SK-N-SH (cell line): ENCODE results near the gene PYCARD. TPM values are rescaled to one million over a fixed set of nuclear protein-coding genes. Genes with fewer than 3 reads are reported as not detected.
A peak's percentile ranks its signal among the peaks of the same experiment; 100 is the strongest.

Experiments used
- CTCF ChIA-PET: fragments of 300-600, 350-600 bp; formaldehyde crosslinking; extraction: SDS; loops from one replicate; lab custom pipeline; 2021; lab: Yijun Ruan, JAX
- POLR2A ChIA-PET: fragments of 350-600 bp; sonication (Branson Sonifier 250); formaldehyde crosslinking; extraction: SDS; loops from one replicate; lab custom pipeline; 2020; ENCODE audit warnings: antibody characterized with exemption, inconsistent platforms; lab: Yijun Ruan, JAX
- DNase-seq: peaks from one replicate; pipeline ENCODE4 v3.0.0; 2012
- H2AFZ ChIP-seq: fragments of 200-600 bp; sonication (generic); 2 replicates; pipeline ENCODE4 v1.8.1; 2016; ENCODE audit warnings: antibody characterized with exemption, mild to moderate bottlenecking, low read depth
- H3F3A ChIP-seq: fragments of 200-600 bp; sonication (generic); replicated peaks from 2 replicates; pipeline ENCODE3; 2016; ENCODE audit warnings: antibody characterized with exemption, mild to moderate bottlenecking; ENCODE audit not compliant: insufficient read depth
- H3K27ac ChIP-seq, 2 experiments: fragments of 200-500 bp in 1 of 2; fragments of 200-600 bp in 1 of 2; sonication (Bioruptor generic) in 1 of 2; sonication (generic), shearing (Covaris generic) in 1 of 2; 2 replicates each; pipeline versions ENCODE4 v1.5.1 to v1.6.1; 2014 to 2016; ENCODE audit warnings: low read depth in 2 of 2, inconsistent platforms in 1 of 2, low read length in 1 of 2, mild to moderate bottlenecking in 1 of 2, mixed read lengths in 1 of 2
- H3K27me3 ChIP-seq: fragments of 200-600 bp; sonication (generic), shearing (Covaris generic); 2 replicates; pipeline ENCODE4 v1.6.1; 2016; ENCODE audit warnings: mixed run types; ENCODE audit not compliant: insufficient read depth
- H3K36me3 ChIP-seq, 2 experiments: fragments of 200-500 bp in 1 of 2; fragments of 200-600 bp in 1 of 2; sonication (Bioruptor generic) in 1 of 2; sonication (generic) in 1 of 2; replicated peaks in 1 of 2; 2 replicates each; pipeline versions ENCODE3 to v1.5.1; 2014 to 2016; ENCODE audit warnings: low read length in 1 of 2, mild to moderate bottlenecking in 1 of 2; ENCODE audit not compliant: insufficient read depth in 2 of 2, control insufficient read depth in 1 of 2
- H3K4me1 ChIP-seq, 2 experiments: fragments of 200-500 bp in 1 of 2; fragments of 200-600 bp in 1 of 2; sonication (Bioruptor generic) in 1 of 2; sonication (generic), shearing (Covaris generic) in 1 of 2; 2 replicates each; pipeline versions ENCODE4 v1.5.1 to v1.6.1; 2014 to 2016; ENCODE audit warnings: low read depth in 1 of 2, low read length in 1 of 2, mixed run types in 1 of 2; ENCODE audit not compliant: insufficient read depth in 2 of 2, control insufficient read depth in 1 of 2
- H3K4me2 ChIP-seq: fragments of 200-600 bp; sonication (generic), shearing (Covaris generic); 2 replicates; pipeline ENCODE4 v1.6.1; 2017; ENCODE audit warnings: mixed run types
- H3K4me3 ChIP-seq, 2 experiments: fragments of 200-500 bp in 1 of 2; fragments of 200-600 bp in 1 of 2; sonication (Bioruptor generic) in 1 of 2; sonication (generic), shearing (Covaris generic) in 1 of 2; 2 replicates each; pipeline versions ENCODE4 v1.5.1 to v1.8.1; 2014 to 2016; ENCODE audit warnings: low read depth in 2 of 2, inconsistent platforms in 1 of 2, low read length in 1 of 2, mild to moderate bottlenecking in 1 of 2, mixed read lengths in 1 of 2, moderate library complexity in 1 of 2
- H3K79me2 ChIP-seq: fragments of 200-600 bp; sonication (generic); 2 replicates; pipeline ENCODE4 v1.8.1; 2017; ENCODE audit warnings: mild to moderate bottlenecking; ENCODE audit not compliant: insufficient read depth
- H3K9ac ChIP-seq: fragments of 200-600 bp; sonication (generic); 2 replicates; pipeline ENCODE4 v1.6.1; 2017; ENCODE audit warnings: mixed run types
- H3K9me2 ChIP-seq: fragments of 200-600 bp; sonication (generic); 2 replicates; pipeline ENCODE4 v1.6.1; 2017; ENCODE audit warnings: mixed run types
- H3K9me3 ChIP-seq: fragments of 200-600 bp; sonication (generic); 2 replicates; pipeline ENCODE4 v1.6.1; 2017; ENCODE audit warnings: mixed run types, mild to moderate bottlenecking, moderate library complexity
- H4K20me1 ChIP-seq: fragments of 200-600 bp; sonication (generic); 2 replicates; pipeline ENCODE4 v1.6.1; 2017; ENCODE audit warnings: mild to moderate bottlenecking, mixed run types; ENCODE audit not compliant: insufficient read depth
- ELF1 ChIP-seq: IDR thresholded peaks from 2 replicates; pipeline ENCODE4 v1.4.0; 2012
- EZH2phosphoT487 ChIP-seq: fragments of 200-600 bp; sonication (generic); IDR thresholded peaks from 2 replicates; pipeline ENCODE4 v1.6.1; 2017; ENCODE audit warnings: low read depth, mixed run types, mild to moderate bottlenecking, antibody characterized with exemption, moderate library complexity, borderline replicate concordance
- FOSL2 ChIP-seq: IDR thresholded peaks from 2 replicates; pipeline ENCODE4 v1.4.0; 2012; ENCODE audit warnings: low read depth, mild to moderate bottlenecking, moderate library complexity, borderline replicate concordance
- GABPA ChIP-seq: IDR thresholded peaks from 2 replicates; pipeline ENCODE4 v1.4.0; 2012; ENCODE audit warnings: low read depth, mild to moderate bottlenecking
- MEF2A ChIP-seq: IDR thresholded peaks from 2 replicates; pipeline ENCODE4 v1.4.0; 2012; ENCODE audit warnings: low read depth, borderline replicate concordance
- PBX3 ChIP-seq: IDR thresholded peaks from 2 replicates; pipeline ENCODE4; 2012
- POLR2AphosphoS5 ChIP-seq: IDR thresholded peaks from 2 replicates; pipeline ENCODE4 v1.6.1; 2012; ENCODE audit warnings: low read depth, low read length
- RAD21 ChIP-seq: IDR thresholded peaks from 2 replicates; pipeline ENCODE4 v1.6.1; 2012; ENCODE audit warnings: mild to moderate bottlenecking, low read length
- RCOR1 ChIP-seq: fragments of 150-350 bp; IDR thresholded peaks from 2 replicates; pipeline ENCODE4 v1.6.1; 2017; ENCODE audit warnings: antibody characterized with exemption, low read length
- RXRA ChIP-seq: IDR thresholded peaks from 2 replicates; pipeline ENCODE4 v1.4.0; 2012; ENCODE audit warnings: low read depth, mild to moderate bottlenecking, borderline replicate concordance
- SIN3A ChIP-seq: IDR thresholded peaks from 2 replicates; pipeline ENCODE4 v1.6.1; 2012; ENCODE audit warnings: low read depth, mild to moderate bottlenecking, low read length, moderate library complexity, borderline replicate concordance
- SMC3 ChIP-seq: IDR thresholded peaks from 2 replicates; pipeline ENCODE4 v1.6.1; 2012; ENCODE audit warnings: low read depth, low read length, improper control_type of control experiment
- TCF12 ChIP-seq: IDR thresholded peaks from 2 replicates; pipeline ENCODE4 v1.4.0; 2012
- WGBS: methylation state at CpG from one replicate; pipeline ENCODE4 v1.1.6; 2017; ENCODE audit warnings: low lambda C conversion rate; 5-methylcytosine and 5-hydroxymethylcytosine counted together
- polyA plus RNA-seq, 3 experiments: library from polyadenylated mRNA; depleted of rRNA; stranded (reverse); fragments of >200 nt; gene quantifications; 2 replicates each; pipeline ENCODE4 v1.2.3, GENCODE V29; 2012
- TF ChIP-seq, protein P1 (sequence below): IDR thresholded peaks from 2 replicates; pipeline ENCODE4 v1.6.1; 2012; ENCODE audit warnings: mild to moderate bottlenecking, low read depth, low read length, moderate library complexity

The PYCARD gene
- polyA plus RNA-seq, 1 of the 3 experiments (the other 2 are of a cell fraction), result 0.28 TPM

GRCh38 chr16:31192856-31193642, 9.5 kb downstream of the PYCARD start:
- POLR2A ChIA-PET, result interaction anchor here (1.7 to 2.0 kb wide), 2 partner anchors 8 to 12 kb away, joined by 3 to 7 read pairs; no protein-coding TSS in a partner anchor
- TF ChIP-seq FOSL2, result no peak
- TF ChIP-seq TCF12, result no peak
- no peak for TF ChIP-seq SMC3
- TF ChIP-seq, all 33 proteins: peak for 0
- Histone ChIP-seq H3K36me3 (peaks cover 78 to 79% of the 10 kb centered on the region in 2 experiments), H3K9ac (no peak overlapping the region), H3K9me3 (no peaks in the 10 kb centered on the region), H3F3A (peaks cover 86% of the 10 kb centered on the region), H3K27ac (no peak overlapping the region), H3K4me2 (no peak overlapping the region), H3K27me3 (no peaks in the 10 kb centered on the region), H4K20me1 (peaks cover 100% of the 10 kb centered on the region), H3K4me1 (no peaks in the 10 kb centered on the region), H2AFZ (no peak overlapping the region), H3K9me2 (no peaks in the 10 kb centered on the region), H3K4me3 (no peak overlapping the region), H3K79me2 (peaks cover 52% of the 10 kb centered on the region)
- no peak for DNase-seq
- CTCF ChIA-PET, result no interaction called here
- 94% methylated on average over 16 of the region's 16 CpGs for WGBS

DNA sequence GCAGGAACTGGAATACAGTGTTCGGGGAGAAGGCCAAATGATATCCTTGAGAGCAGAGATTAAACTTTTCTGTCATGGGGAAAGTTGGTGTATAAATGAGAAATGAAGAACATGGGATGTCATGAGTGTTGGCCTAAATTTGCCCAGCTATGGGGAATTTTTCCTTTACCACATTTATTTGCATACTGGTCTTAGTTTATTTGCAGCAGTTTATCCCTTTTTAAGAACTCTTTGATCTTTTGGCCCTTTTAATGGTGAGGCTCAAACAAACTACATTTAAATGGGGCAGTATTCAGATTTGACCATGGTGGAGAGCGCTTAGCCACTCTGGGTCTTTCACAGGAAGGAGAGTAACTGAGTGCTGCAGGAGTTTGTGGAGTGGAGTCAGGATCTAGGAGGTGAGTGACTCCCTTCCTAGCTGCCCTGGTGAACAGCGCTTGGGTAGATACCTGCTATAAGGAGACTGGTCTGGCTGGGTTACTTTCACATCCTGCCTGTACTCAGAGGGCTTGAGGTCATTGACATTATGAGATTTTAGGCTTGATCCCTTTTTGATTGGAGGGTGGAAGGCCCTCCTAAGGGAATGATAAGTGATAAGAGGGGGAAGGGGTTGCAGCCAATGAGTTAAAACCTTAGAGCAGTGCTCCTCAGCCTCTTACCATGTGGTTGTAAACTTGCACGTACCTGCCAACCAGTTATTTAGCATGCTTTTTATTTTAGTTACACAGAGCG, 10.7 kb downstream of the PYCARD start:
- no peak for DNase-seq
- peaks cover 63% of the 10 kb centered on the region for H3K79me2 ChIP-seq
- H2AFZ ChIP-seq, result no peak overlapping the region
- H3K27ac ChIP-seq, result no peak overlapping the region
- POLR2A ChIA-PET, result interaction anchor here (1.7 kb wide), 1 partner anchor 9 kb away, joined by 3 read pairs; no protein-coding TSS in a partner anchor
- H3K9me2 ChIP-seq, result no peaks in the 10 kb centered on the region
- WGBS, result 99% methylated on average over 5 of the region's 5 CpGs
- H3K4me1 ChIP-seq, result no peaks in the 10 kb centered on the region
- H3K27me3 ChIP-seq, result no peaks in the 10 kb centered on the region
- no peak overlapping the region for H3K9ac ChIP-seq
- peaks cover 83% of the 10 kb centered on the region for H3F3A ChIP-seq
- TF ChIP-seq ELF1 (no peak), POLR2AphosphoS5 (0 out of 2 replicates have a peak, but pooled peaks have one; percentile 5), RXRA (no peak)
- CTCF ChIA-PET, result no interaction called here
- H3K4me2 ChIP-seq, result no peak overlapping the region
- H4K20me1 ChIP-seq, result peaks cover 100% of the 10 kb centered on the region
- H3K4me3 ChIP-seq, result no peak overlapping the region
- H3K36me3 ChIP-seq, result peaks cover 90 to 91% of the 10 kb centered on the region in 2 experiments
- no peaks in the 10 kb centered on the region for H3K9me3 ChIP-seq

- H3K36me3 ChIP-seq, result peaks cover 92 to 98% of the 10 kb centered on the region in 2 experiments
- H3K9ac ChIP-seq, result no peak overlapping the region
- no peaks in the 10 kb centered on the region for H3K9me2 ChIP-seq
- 98% methylated on average over 17 of the region's 17 CpGs for WGBS
- no peak overlapping the region for H2AFZ ChIP-seq
- POLR2A ChIA-PET, result interaction anchor here (1.8 kb wide), 1 partner anchor 11 kb away, joined by 9 read pairs; the partner anchor contains the start of gene FUS
- no peak overlapping the region for H3K27ac ChIP-seq
- no peaks in the 10 kb centered on the region for H3K4me1 ChIP-seq
- H3K4me2 ChIP-seq, result no peak overlapping the region
- CTCF ChIA-PET, result interaction anchor here (1.5 kb wide), 1 partner anchor 192 kb away, joined by 3 read pairs; no protein-coding TSS in a partner anchor
- H3K4me3 ChIP-seq, result no peak overlapping the region
- peaks cover 100% of the 10 kb centered on the region for H4K20me1 ChIP-seq
- H3K9me3 ChIP-seq, result no peaks in the 10 kb centered on the region
- DNase-seq, result no peak
- peaks cover 83% of the 10 kb centered on the region for H3F3A ChIP-seq
- H3K79me2 ChIP-seq, result peaks cover 69% of the 10 kb centered on the region
- H3K27me3 ChIP-seq, result no peaks in the 10 kb centered on the region
- TF ChIP-seq PBX3, result no peak
- no peak for TF ChIP-seq RXRA
- TF ChIP-seq SIN3A, result no peak
- TF ChIP-seq, protein P1, sequence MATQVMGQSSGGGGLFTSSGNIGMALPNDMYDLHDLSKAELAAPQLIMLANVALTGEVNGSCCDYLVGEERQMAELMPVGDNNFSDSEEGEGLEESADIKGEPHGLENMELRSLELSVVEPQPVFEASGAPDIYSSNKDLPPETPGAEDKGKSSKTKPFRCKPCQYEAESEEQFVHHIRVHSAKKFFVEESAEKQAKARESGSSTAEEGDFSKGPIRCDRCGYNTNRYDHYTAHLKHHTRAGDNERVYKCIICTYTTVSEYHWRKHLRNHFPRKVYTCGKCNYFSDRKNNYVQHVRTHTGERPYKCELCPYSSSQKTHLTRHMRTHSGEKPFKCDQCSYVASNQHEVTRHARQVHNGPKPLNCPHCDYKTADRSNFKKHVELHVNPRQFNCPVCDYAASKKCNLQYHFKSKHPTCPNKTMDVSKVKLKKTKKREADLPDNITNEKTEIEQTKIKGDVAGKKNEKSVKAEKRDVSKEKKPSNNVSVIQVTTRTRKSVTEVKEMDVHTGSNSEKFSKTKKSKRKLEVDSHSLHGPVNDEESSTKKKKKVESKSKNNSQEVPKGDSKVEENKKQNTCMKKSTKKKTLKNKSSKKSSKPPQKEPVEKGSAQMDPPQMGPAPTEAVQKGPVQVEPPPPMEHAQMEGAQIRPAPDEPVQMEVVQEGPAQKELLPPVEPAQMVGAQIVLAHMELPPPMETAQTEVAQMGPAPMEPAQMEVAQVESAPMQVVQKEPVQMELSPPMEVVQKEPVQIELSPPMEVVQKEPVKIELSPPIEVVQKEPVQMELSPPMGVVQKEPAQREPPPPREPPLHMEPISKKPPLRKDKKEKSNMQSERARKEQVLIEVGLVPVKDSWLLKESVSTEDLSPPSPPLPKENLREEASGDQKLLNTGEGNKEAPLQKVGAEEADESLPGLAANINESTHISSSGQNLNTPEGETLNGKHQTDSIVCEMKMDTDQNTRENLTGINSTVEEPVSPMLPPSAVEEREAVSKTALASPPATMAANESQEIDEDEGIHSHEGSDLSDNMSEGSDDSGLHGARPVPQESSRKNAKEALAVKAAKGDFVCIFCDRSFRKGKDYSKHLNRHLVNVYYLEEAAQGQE, result no peak
- TF ChIP-seq TCF12, result no peak
- TF ChIP-seq RCOR1, result no peak
- TF ChIP-seq EZH2phosphoT487, result no peak
- TF ChIP-seq GABPA, result no peak
- no peak for TF ChIP-seq MEF2A
- no peak for TF ChIP-seq RAD21
These were observed 11.6 kb downstream of the PYCARD start for GRCh38 chr16:31190818-31191444.
